Measurements from ENCODE around the gene CEP70. TPM values are rescaled to one million over a fixed set of nuclear protein-coding genes. Genes with fewer than 3 reads are reported as not detected.

CEP70 gene
- total RNA-seq, 2 donors from 2014 or later = 10.7 to 16.6 TPM

GRCh38 chr3:138468451-138468850 is 125.6 kb downstream of the CEP70 start:
- no peaks in the 10 kb centered on the region for H3K36me3 Mint-ChIP-seq (ENCODE audit: low read depth)
- no peaks in the 10 kb centered on the region for H3K4me1 Mint-ChIP-seq
- no peak overlapping the region for H3K4me3 Mint-ChIP-seq
- no peak overlapping the region for H3K27ac Mint-ChIP-seq
- ATAC-seq (no peak), DNase-seq (no peak)
- H3K27me3 Mint-ChIP-seq = peaks cover 23% of the 10 kb centered on the region
- H3K9me3 ChIP-seq (ENCODE audit: control insufficient read depth, low read length, poor library complexity, severe bottlenecking) = no peaks in the 10 kb centered on the region

GRCh38 chr3:138467931-138468330 is 126.1 kb downstream of the CEP70 start:
- peaks cover 23% of the 10 kb centered on the region for H3K27me3 Mint-ChIP-seq
- no peak overlapping the region for H3K4me3 Mint-ChIP-seq
- H3K9me3 ChIP-seq (ENCODE audit: control insufficient read depth, low read length, poor library complexity, severe bottlenecking) = no peaks in the 10 kb centered on the region
- no peak overlapping the region for H3K27ac Mint-ChIP-seq
- ATAC-seq (no peak), DNase-seq (no peak)
- H3K4me1 Mint-ChIP-seq = no peaks in the 10 kb centered on the region
- no peaks in the 10 kb centered on the region for H3K36me3 Mint-ChIP-seq (ENCODE audit: low read depth)

- no peaks in the 10 kb centered on the region for H3K9me3 ChIP-seq (ENCODE audit: control insufficient read depth, low read length, poor library complexity, severe bottlenecking)
- Mint-ChIP-seq H3K4me3 (no peak overlapping the region), H3K27me3 (peaks cover 27% of the 10 kb centered on the region), H3K36me3 (ENCODE audit: low read depth) (no peaks in the 10 kb centered on the region), H3K27ac (no peak overlapping the region), H3K4me1 (no peaks in the 10 kb centered on the region)
- no peak for ATAC-seq
- DNase-seq = no peak
Measured at GRCh38 chr3:138465925-138466324, 128.1 kb downstream of the CEP70 start.

- DNase-seq = no peak
- Mint-ChIP-seq H3K4me3 (no peak overlapping the region), H3K36me3 (ENCODE audit: low read depth) (no peaks in the 10 kb centered on the region), H3K27ac (no peak overlapping the region), H3K4me1 (no peaks in the 10 kb centered on the region), H3K27me3 (peaks cover 27% of the 10 kb centered on the region)
- ATAC-seq = no peak
- no peaks in the 10 kb centered on the region for H3K9me3 ChIP-seq (ENCODE audit: control insufficient read depth, low read length, poor library complexity, severe bottlenecking)
Measured at GRCh38 chr3:138465451-138465850, 128.6 kb downstream of the CEP70 start.

- Mint-ChIP-seq H3K27ac (no peak overlapping the region), H3K36me3 (ENCODE audit: low read depth) (no peaks in the 10 kb centered on the region), H3K27me3 (peaks cover 27% of the 10 kb centered on the region), H3K4me1 (no peaks in the 10 kb centered on the region), H3K4me3 (no peak overlapping the region)
- no peaks in the 10 kb centered on the region for H3K9me3 ChIP-seq (ENCODE audit: control insufficient read depth, low read length, poor library complexity, severe bottlenecking)
- DNase-seq (no peak), ATAC-seq (no peak)
Measured at GRCh38 chr3:138464491-138464860, 129.6 kb downstream of the CEP70 start.

GRCh38 chr3:138463724-138464490 is 130.2 kb downstream of the CEP70 start:
- H3K4me3 Mint-ChIP-seq = no peak overlapping the region
- H3K9me3 ChIP-seq (ENCODE audit: control insufficient read depth, low read length, poor library complexity, severe bottlenecking) = no peaks in the 10 kb centered on the region
- H3K36me3 Mint-ChIP-seq (ENCODE audit: low read depth) = no peaks in the 10 kb centered on the region
- ATAC-seq (no peak), DNase-seq (no peak)
- no peak overlapping the region for H3K27ac Mint-ChIP-seq
- H3K27me3 Mint-ChIP-seq = peaks cover 27% of the 10 kb centered on the region
- no peaks in the 10 kb centered on the region for H3K4me1 Mint-ChIP-seq

- no peak for ATAC-seq
- peaks cover 14% of the 10 kb centered on the region for H3K27me3 Mint-ChIP-seq
- DNase-seq = no peak
- no peaks in the 10 kb centered on the region for H3K9me3 ChIP-seq (ENCODE audit: control insufficient read depth, low read length, poor library complexity, severe bottlenecking)
- no peak overlapping the region for H3K4me3 Mint-ChIP-seq
- H3K4me1 Mint-ChIP-seq = no peaks in the 10 kb centered on the region
- H3K36me3 Mint-ChIP-seq (ENCODE audit: low read depth) = no peaks in the 10 kb centered on the region
- H3K27ac Mint-ChIP-seq = no peak overlapping the region
Measured at GRCh38 chr3:138461896-138462295, 132.2 kb downstream of the CEP70 start.

- no peaks in the 10 kb centered on the region for H3K36me3 Mint-ChIP-seq (ENCODE audit: low read depth)
- no peaks in the 10 kb centered on the region for H3K9me3 ChIP-seq (ENCODE audit: control insufficient read depth, low read length, poor library complexity, severe bottlenecking)
- peaks cover 1% of the 10 kb centered on the region for H3K4me1 Mint-ChIP-seq
- DNase-seq (no peak), ATAC-seq (no peak)
- no peak overlapping the region for H3K4me3 Mint-ChIP-seq
- H3K27me3 Mint-ChIP-seq = peaks cover 9% of the 10 kb centered on the region
- no peak overlapping the region for H3K27ac Mint-ChIP-seq
Measured at GRCh38 chr3:138461246-138461645, 132.8 kb downstream of the CEP70 start.

GRCh38 chr3:138460536-138461205 is 133.4 kb downstream of the CEP70 start:
- peaks cover 9% of the 10 kb centered on the region for H3K27me3 Mint-ChIP-seq
- peaks cover 7% of the 10 kb centered on the region for H3K4me1 Mint-ChIP-seq
- H3K4me3 Mint-ChIP-seq = no peak overlapping the region
- H3K9me3 ChIP-seq (ENCODE audit: control insufficient read depth, low read length, poor library complexity, severe bottlenecking) = no peaks in the 10 kb centered on the region
- DNase-seq (no peak), ATAC-seq (no peak)
- H3K27ac Mint-ChIP-seq = no peak overlapping the region
- no peaks in the 10 kb centered on the region for H3K36me3 Mint-ChIP-seq (ENCODE audit: low read depth)

GRCh38 chr3:138459619-138460535 is 134.2 kb downstream of the CEP70 start:
- Mint-ChIP-seq H3K4me3 (no peak overlapping the region), H3K36me3 (ENCODE audit: low read depth) (no peaks in the 10 kb centered on the region), H3K27me3 (peaks cover 11% of the 10 kb centered on the region), H3K4me1 (peaks cover 8% of the 10 kb centered on the region), H3K27ac (no peak overlapping the region)
- no peaks in the 10 kb centered on the region for H3K9me3 ChIP-seq (ENCODE audit: control insufficient read depth, low read length, poor library complexity, severe bottlenecking)
- no peak for ATAC-seq
- no peak for DNase-seq

GRCh38 chr3:138458774-138459499 is 135.1 kb downstream of the CEP70 start:
- ATAC-seq = no peak
- no peak for DNase-seq
- Mint-ChIP-seq H3K27ac (no peak overlapping the region), H3K36me3 (ENCODE audit: low read depth) (no peaks in the 10 kb centered on the region), H3K4me1 (peaks cover 8% of the 10 kb centered on the region), H3K27me3 (peaks cover 14% of the 10 kb centered on the region), H3K4me3 (no peak overlapping the region)
- H3K9me3 ChIP-seq (ENCODE audit: control insufficient read depth, low read length, poor library complexity, severe bottlenecking) = no peaks in the 10 kb centered on the region

GRCh38 chr3:138457863-138458735 is 136.0 kb downstream of the CEP70 start:
- ATAC-seq = no peak
- H3K4me1 Mint-ChIP-seq = peaks cover 8% of the 10 kb centered on the region
- H3K9me3 ChIP-seq (ENCODE audit: control insufficient read depth, low read length, poor library complexity, severe bottlenecking) = no peaks in the 10 kb centered on the region
- H3K27me3 Mint-ChIP-seq = peaks cover 14% of the 10 kb centered on the region
- H3K4me3 Mint-ChIP-seq = no peak overlapping the region
- H3K36me3 Mint-ChIP-seq (ENCODE audit: low read depth) = no peaks in the 10 kb centered on the region
- H3K27ac Mint-ChIP-seq = no peak overlapping the region
- no peak for DNase-seq

All from T-helper 17 cell (primary cell).